GM18870 (cell line): ENCODE data around the gene NOL11.
"Not testable (repeated sequence)": the region's sequence is repeated elsewhere in the genome, so short reads cannot be mapped to it uniquely, and the experiment has no call there.

Experiments
- ATAC-seq: cut with Tn5 transposase; IDR thresholded peaks from one replicate; pipeline ENCODE4 v1.9.1; 2021; ENCODE audit warnings: moderate library complexity; ENCODE audit not compliant: unreplicated experiment

Gene NOL11

DNA sequence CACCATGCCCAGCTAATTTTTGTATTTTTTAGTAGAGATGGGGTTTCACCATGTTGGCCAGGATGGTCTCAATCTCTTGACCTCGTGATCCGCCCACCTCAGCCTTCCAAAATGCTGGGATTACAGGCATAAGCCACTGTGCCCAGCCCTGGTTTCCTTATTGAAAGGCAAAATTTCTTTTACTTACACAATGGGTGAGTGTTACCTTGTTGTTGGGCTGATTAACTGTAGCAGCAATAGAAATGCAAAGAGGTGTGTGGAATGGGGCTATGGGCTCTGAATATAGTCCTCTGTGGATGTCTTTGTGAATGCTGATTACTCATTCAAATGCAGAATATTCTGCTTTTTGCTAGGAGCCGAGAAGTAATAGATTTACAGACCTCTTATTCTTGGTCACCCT is 34.4 kb downstream of the NOL11 start:
- not testable (repeated sequence) for ATAC-seq

- no peak for ATAC-seq
These were observed 35.3 kb downstream of the NOL11 start for GRCh38 chr17:67753026-67753425.

DNA sequence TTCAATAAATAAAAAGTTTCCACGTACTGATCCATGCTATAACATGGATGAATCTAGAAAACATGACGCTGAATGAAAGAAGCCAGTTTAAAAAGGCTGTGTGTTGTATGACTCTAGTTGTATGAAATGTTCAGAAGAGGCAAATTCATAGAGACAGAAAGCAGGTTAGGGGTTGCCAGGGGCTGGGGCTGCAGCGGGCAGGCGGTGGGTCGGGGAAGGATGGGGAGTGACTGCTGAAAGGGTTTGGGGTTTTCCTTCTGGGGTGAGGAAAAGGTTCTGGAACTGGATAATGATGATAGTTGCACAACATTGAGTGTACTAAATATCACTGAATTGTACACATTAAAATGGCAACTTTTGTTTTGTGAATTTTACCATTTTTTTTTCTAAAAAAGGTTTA is 36.3 kb downstream of the NOL11 start:
- no peak for ATAC-seq

GRCh38 chr17:67754686-67755085 is 37.0 kb downstream of the NOL11 start:
- not testable (repeated sequence) for ATAC-seq

DNA sequence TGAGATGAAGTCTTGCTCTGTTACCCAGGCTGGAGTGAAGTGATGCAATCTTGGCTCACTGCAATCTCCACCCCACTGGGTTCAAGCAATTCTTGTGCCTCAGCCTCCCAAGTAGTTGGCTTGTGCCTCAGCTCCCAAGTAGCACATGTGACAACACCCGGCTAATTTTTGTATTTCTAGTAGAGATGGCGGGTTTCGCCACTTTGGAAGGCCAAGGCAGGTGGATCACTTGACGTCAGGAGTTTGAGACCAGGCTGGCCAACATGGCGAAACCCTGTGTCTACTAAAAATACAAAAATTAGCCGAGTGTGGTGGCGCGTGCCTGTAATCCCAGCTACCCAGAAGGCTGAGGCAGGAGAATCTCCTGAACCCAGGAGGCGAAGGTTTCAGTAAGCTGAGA is 39.0 kb downstream of the NOL11 start:
- not testable (repeated sequence) for ATAC-seq

- no peak for ATAC-seq
These were observed 41.8 kb downstream of the NOL11 start for GRCh38 chr17:67759355-67760171.

DNA sequence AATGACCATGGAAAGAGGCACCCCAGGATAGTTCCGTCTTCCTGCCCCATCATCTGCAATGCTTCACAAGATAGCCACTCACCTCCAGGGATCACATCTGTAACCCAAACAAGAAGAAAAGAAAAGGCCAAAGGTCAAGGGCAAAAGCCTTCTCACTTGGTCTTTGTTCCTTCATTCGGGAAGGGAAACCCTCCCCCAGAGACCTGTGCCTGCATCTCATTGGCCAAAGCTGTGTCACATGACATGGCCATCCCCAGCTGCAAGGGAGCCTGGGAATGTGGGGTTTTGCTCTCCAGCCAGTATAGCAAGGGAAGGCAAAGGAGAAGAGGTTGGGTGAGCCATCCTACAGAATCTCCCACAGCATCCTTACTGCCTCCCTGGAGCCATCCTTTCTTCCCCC is 47.9 kb downstream of the NOL11 start:
- ATAC-seq, result no peak

GRCh38 chr17:67769231-67769630 is 51.5 kb downstream of the NOL11 start:
- no peak for ATAC-seq

GRCh38 chr17:67770539-67770938 is 52.8 kb downstream of the NOL11 start:
- no peak for ATAC-seq

DNA sequence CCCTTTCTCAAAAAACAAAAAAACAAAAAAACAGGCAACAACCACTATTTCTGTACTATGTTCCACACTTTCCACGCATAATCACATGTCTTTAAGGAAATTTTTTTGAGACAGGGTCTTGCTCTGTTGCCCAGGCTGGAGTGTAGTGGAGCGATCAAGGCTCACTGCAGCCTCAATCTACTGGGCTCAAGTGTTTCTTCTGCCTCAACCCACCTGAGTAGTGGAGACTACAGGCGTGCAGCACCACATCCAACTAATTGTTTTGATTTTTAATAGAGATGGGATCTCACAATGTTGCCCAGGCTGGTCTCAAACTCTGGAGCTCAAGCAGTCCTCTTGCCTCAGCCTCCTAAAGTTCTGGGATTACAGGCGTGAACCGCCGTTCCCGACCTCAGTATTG is 54.9 kb downstream of the NOL11 start:
- ATAC-seq, result no peak

GRCh38 chr17:67773246-67773645 is 55.5 kb downstream of the NOL11 start:
- ATAC-seq, result no peak

GRCh38 chr17:67779098-67779672 is 61.4 kb downstream of the NOL11 start:
- no peak for ATAC-seq

DNA sequence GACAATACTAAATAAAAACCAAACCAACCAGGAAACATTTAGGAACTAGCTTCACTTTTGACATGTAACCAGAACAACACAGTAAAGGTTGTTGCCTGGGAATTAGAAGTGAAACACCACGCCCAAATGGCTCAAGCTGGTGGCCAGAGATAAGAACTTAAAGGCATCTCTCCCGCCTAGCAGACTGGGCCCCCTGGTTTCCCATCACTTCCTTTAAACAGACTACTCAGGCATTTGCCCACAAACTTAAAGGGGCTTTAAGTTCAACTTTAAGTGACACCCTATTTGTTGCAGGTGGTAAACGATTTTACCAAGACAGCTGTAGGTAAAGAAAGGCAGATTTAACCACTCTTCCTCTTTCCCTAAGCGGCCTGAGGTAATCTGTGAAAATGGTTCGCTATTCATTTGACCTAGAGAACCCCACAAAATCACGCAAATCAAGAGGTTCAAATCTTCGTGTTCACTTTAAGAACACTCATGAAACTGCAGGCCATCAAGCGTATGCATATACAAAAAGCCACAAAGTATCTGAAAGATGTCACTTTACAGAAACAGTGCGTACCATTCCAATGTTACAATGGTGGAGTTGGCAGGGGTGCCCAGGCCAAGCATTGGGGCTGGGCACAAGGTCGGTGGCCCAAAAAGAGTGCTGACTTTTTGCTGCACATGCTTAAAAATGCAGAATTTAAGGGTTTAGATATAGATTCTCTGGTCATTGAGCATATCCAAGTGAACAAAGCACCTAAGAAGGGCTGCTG is 66.8 kb downstream of the NOL11 start:
- ATAC-seq, result no peak

DNA sequence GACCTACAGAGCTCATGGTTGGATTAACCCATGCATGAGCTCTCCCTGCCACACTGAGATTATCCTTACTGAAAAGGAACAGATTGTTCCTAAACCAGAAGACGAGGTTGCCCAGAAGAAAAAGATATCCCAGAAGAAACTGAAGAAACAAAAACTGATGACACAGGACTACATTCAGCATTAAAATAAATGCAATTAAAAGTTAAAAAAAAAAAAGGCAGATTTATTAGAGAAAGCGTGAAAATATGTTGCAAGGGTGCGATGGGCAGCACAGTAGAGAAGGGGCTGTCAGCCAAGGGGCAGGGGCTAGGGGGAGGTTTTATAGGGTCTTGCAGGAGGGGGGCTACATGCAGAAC is 67.4 kb downstream of the NOL11 start:
- no peak for ATAC-seq

DNA sequence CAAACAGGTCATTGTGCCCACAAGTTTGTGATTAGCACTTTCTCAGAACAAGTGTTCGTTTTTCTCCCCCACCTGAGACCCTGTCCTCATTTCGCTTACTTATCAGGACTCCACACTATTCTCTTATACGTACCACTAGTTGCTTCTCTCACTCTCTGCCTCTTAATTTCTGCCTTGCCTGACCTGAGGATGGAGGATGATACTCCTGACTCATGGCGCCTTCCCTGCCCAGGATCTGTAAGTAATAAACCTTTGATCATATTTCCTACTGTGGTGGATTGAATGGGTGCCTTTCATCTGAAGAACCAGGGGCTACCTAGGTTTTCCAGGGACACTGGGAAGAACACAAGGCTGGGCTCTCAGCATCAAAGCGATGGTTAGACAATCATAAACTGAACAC is 67.8 kb downstream of the NOL11 start:
- no peak for ATAC-seq
